B cell (primary cell): ENCODE results near the gene MYH3.
A peak's percentile ranks its signal among the peaks of the same experiment; 100 is the strongest.

ENCODE experiments used
- CTCF ChIP-seq: fragments of 200-600 bp; IDR thresholded peaks from one replicate; pipeline ENCODE4 v1.8.0; 2022; ENCODE audit warnings: antibody characterized with exemption, mild to moderate bottlenecking
- EZH2 ChIP-seq: IDR thresholded peaks from 2 replicates; pipeline ENCODE4 v1.6.1; 2012; ENCODE audit warnings: borderline replicate concordance, low read depth, mild to moderate bottlenecking, moderate library complexity, low read length; ENCODE audit not compliant: insufficient read depth, poor library complexity, severe bottlenecking

GRCh38 chr17:10631048-10631700 lies 25.9 kb downstream of the MYH3 start:
- peak; percentile 92 for TF ChIP-seq CTCF
- TF ChIP-seq EZH2 = no peak
